ENCODE data around the gene TMEM72. TPM values are rescaled to one million over a fixed set of nuclear protein-coding genes. Genes with fewer than 3 reads are reported as not detected.
A peak's percentile ranks its signal among the peaks of the same experiment; 100 is the strongest.

TMEM72 gene
- total RNA-seq, 6 experiments from 2014 or later = not detected

- Mint-ChIP-seq H3K36me3 (ENCODE audit: low read depth) (no peaks in the 10 kb centered on the region), H3K4me3 (no peak overlapping the region), H3K4me1 (ENCODE audit: low read depth) (no peaks in the 10 kb centered on the region), H3K27me3 (ENCODE audit: insufficient read depth) (peaks cover 26% of the 10 kb centered on the region), H3K9me3 (no peaks in the 10 kb centered on the region), H3K27ac (no peak overlapping the region)
- no peak for DNase-seq
- TF ChIP-seq CTCF (IDR thresholded peaks at IDR 0.05) = no peak
Measured at GRCh38 chr10:44923611-44924010, 12.5 kb downstream of the TMEM72 start.

GRCh38 chr10:44924261-44925040 is 13.3 kb downstream of the TMEM72 start:
- TF ChIP-seq CTCF (IDR thresholded peaks at IDR 0.05) = no peak
- no peak for DNase-seq
- H3K36me3 Mint-ChIP-seq (ENCODE audit: low read depth) = no peaks in the 10 kb centered on the region
- no peaks in the 10 kb centered on the region for H3K4me1 Mint-ChIP-seq (ENCODE audit: low read depth)
- H3K9me3 Mint-ChIP-seq = no peaks in the 10 kb centered on the region
- peaks cover 24% of the 10 kb centered on the region for H3K27me3 Mint-ChIP-seq (ENCODE audit: insufficient read depth)
- no peak overlapping the region for H3K27ac Mint-ChIP-seq
- H3K4me3 Mint-ChIP-seq = no peak overlapping the region

DNA sequence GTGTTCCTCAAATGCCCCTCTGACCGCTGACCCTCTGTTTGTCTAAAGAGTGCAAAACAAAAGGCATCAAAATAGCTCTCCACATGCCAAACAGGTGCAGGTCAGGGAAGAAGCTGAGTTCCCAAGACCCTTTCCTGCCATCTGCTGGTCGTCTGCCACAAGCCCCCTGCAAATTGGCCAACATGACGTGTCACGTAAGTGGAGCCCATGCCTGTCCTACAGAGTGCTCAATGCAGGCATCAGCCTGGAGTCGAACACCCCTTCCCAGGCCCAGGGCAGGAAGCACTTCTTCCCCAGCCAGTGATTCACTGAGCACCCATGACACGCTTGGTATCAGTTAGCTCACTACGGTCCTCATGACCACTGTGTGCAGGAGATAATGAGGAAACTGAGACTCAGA is 14.1 kb downstream of the TMEM72 start:
- no peak overlapping the region for H3K4me3 Mint-ChIP-seq
- TF ChIP-seq CTCF (IDR thresholded peaks at IDR 0.05) = peak; percentile 31; the same call in 1 of the 2 replicates
- peaks cover 21% of the 10 kb centered on the region for H3K27me3 Mint-ChIP-seq (ENCODE audit: insufficient read depth)
- no peak overlapping the region for H3K27ac Mint-ChIP-seq
- no peaks in the 10 kb centered on the region for H3K36me3 Mint-ChIP-seq (ENCODE audit: low read depth)
- H3K9me3 Mint-ChIP-seq = no peaks in the 10 kb centered on the region
- H3K4me1 Mint-ChIP-seq (ENCODE audit: low read depth) = no peaks in the 10 kb centered on the region
- DNase-seq = no peak

DNA sequence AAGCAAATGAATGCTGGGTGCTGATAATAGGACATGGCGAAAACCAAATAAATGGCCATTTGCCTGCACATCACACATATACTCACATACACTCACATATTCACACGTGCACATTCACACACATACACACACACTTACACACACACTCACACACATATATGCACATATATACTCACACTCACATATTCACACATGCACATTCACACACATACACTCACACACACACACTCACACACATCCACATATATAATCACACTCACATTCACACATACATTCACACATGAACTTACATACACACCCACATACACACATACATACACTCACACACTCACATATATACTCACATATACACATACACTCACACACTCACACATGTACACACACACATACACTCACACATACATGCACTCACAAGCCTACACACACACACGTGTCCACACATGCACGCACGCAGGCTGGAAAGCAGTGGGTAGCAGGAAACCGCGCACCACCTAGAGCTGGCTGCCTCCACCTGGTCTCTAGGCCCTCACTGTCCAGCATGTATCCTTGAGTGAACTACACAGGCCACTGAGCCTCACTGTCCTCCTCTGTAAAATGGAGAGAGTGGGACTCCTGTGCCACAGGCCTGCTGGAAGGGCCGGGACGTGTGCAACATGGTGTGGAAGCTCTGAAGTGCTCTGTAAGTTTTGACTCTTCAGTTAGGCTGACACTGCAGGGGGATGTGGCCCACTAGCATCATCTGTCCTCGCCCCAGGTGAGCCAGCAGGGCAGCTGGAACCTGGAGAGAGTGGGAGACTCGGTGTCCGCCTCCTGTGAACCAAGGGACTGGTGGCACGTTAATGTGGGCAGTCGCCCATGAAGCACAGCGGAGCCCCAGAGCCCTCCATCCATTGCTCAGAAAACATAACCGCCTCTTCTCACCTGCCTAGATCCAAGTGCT is 14.9 kb downstream of the TMEM72 start:
- Mint-ChIP-seq H3K4me1 (ENCODE audit: low read depth) (no peaks in the 10 kb centered on the region), H3K27me3 (ENCODE audit: insufficient read depth) (peaks cover 18% of the 10 kb centered on the region), H3K9me3 (no peaks in the 10 kb centered on the region), H3K27ac (no peak overlapping the region), H3K4me3 (no peak overlapping the region), H3K36me3 (ENCODE audit: low read depth) (no peaks in the 10 kb centered on the region)
- no peak for DNase-seq
- TF ChIP-seq CTCF (IDR thresholded peaks at IDR 0.05) = no peak

- TF ChIP-seq CTCF (IDR thresholded peaks at IDR 0.05) = no peak
- no peak overlapping the region for H3K27ac Mint-ChIP-seq
- H3K36me3 Mint-ChIP-seq (ENCODE audit: low read depth) = no peaks in the 10 kb centered on the region
- H3K4me3 Mint-ChIP-seq = no peak overlapping the region
- H3K27me3 Mint-ChIP-seq (ENCODE audit: insufficient read depth) = peaks cover 17% of the 10 kb centered on the region
- H3K4me1 Mint-ChIP-seq (ENCODE audit: low read depth) = no peaks in the 10 kb centered on the region
- DNase-seq = no peak
- no peaks in the 10 kb centered on the region for H3K9me3 Mint-ChIP-seq
Measured at GRCh38 chr10:44926751-44927351, 15.7 kb downstream of the TMEM72 start.
